HPDE6-E6E7 (cell line): ENCODE data around the gene CABCOCO1.

Experiments used
- DNase-seq: peaks from one replicate; pipeline ENCODE4 v3.0.0; 2011; ENCODE audit warnings: missing footprints; ENCODE audit errors: extremely low spot score

The CABCOCO1 gene

GRCh38 chr10:61812920-61813319 lies 150.2 kb downstream of the CABCOCO1 start:
- DNase-seq, result no peak

GRCh38 chr10:61814160-61814559 lies 151.4 kb downstream of the CABCOCO1 start:
- no peak for DNase-seq

DNA sequence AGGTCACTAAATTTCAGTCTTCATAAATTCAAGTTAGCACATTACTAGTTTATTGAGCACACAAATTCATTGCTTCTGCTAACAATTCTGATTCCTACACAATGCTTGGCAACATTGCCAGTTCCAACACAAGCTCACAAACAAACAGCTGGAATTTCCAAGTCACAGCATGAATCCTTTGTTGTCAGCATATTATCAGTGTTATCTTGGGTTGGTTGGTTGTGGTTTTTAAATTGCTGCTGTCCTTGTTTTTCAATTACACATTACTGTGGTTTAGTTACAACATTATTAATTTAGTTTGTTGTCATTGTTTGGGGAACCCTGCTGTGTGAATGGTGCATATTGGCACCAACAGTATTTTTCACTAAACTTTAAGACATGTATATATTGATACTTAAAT lies 152.8 kb downstream of the CABCOCO1 start:
- DNase-seq, result no peak
